Activated CD4-positive, alpha-beta T cell treated with anti-CD3 and anti-CD28 coated beads, Interleukin-2, amount 10 ng/mL, durations not matched to agents 7 days and 5 days (primary cell): Measurements from ENCODE around the gene APOL5. TPM values are rescaled to one million over a fixed set of nuclear protein-coding genes. Genes with fewer than 3 reads are reported as not detected.
"Not testable (repeated sequence)": the region's sequence is repeated elsewhere in the genome, so short reads cannot be mapped to it uniquely, and the experiment has no call there.

Source experiments
- CTCF ChIA-PET: fragments of 350-600 bp; sonication (Branson Sonifier 250); formaldehyde crosslinking; loops from one replicate; lab custom pipeline; 2021; ENCODE audit warnings: antibody characterized with exemption; lab: Charles Lee
- POLR2A ChIA-PET: fragments of 350-600 bp; sonication (Branson Sonifier 250); formaldehyde crosslinking; loops from one replicate; lab custom pipeline; 2021; ENCODE audit warnings: antibody characterized with exemption; lab: Charles Lee
- DNase-seq: peaks from one replicate; pipeline ENCODE4 v3.0.0-alpha.2; 2020
- H3K27ac Mint-ChIP-seq: one replicate; pipeline ENCODE4 v1.8.0; 2021; ENCODE audit warnings: mild to moderate bottlenecking, moderate library complexity, mixed read lengths
- H3K27me3 Mint-ChIP-seq: one replicate; pipeline ENCODE4 v1.8.0; 2021; ENCODE audit warnings: mixed read lengths
- H3K36me3 Mint-ChIP-seq: one replicate; pipeline ENCODE4 v1.8.0; 2021; ENCODE audit warnings: low read depth, mixed read lengths
- H3K4me1 Mint-ChIP-seq: one replicate; pipeline ENCODE4 v1.8.0; 2021; ENCODE audit warnings: mixed read lengths
- H3K4me3 Mint-ChIP-seq: one replicate; pipeline ENCODE4 v1.8.0; 2021; ENCODE audit warnings: mild to moderate bottlenecking, moderate library complexity, mixed read lengths
- H3K9me3 Mint-ChIP-seq: one replicate; pipeline ENCODE4 v1.8.0; 2021; ENCODE audit warnings: mixed read lengths
- total RNA-seq, 2 experiments: library from RNA; stranded (reverse); gene quantifications; one replicate each; pipeline ENCODE4 v1.2.3, GENCODE V29; 2021

APOL5 gene
- not detected for total RNA-seq

- ChIA-PET POLR2A (no interaction called here), CTCF (interaction anchor here (0.5 kb wide), 1 partner anchor 393 kb away, joined by 5 read pairs; no protein-coding TSS in a partner anchor)
- Mint-ChIP-seq H3K9me3 (peaks cover 4% of the 10 kb centered on the region), H3K4me3 (no peak within 1 kb of the TSS), H3K27ac (no peak within 1 kb of the TSS), H3K27me3 (peaks cover 5% of the 10 kb centered on the region), H3K36me3 (no peaks in the 10 kb centered on the region), H3K4me1 (no peaks in the 10 kb centered on the region)
- no peak for DNase-seq
These were observed at the start of gene APOL5 for GRCh38 chr22:35717572-35717971. TSS of gene APOL5 (plus strand) at chr22:35717872. CDS start at chr22:35717872, 0 bp downstream.

GRCh38 chr22:35674335-35674734 lies 43.3 kb upstream of the APOL5 start:
- peaks cover 8% of the 10 kb centered on the region for H3K36me3 Mint-ChIP-seq

GRCh38 chr22:35676065-35676464 lies 41.6 kb upstream of the APOL5 start:
- POLR2A ChIA-PET, result not testable (repeated sequence)

More at GRCh38 chr22:35674335-35674734, 43.3 kb upstream of the APOL5 start:
- DNase-seq, result no peak
- ChIA-PET CTCF (no interaction called here), POLR2A (no interaction called here)
- H3K27me3 Mint-ChIP-seq, result no peaks in the 10 kb centered on the region
- no peaks in the 10 kb centered on the region for H3K4me1 Mint-ChIP-seq
- peaks cover 37% of the 10 kb centered on the region for H3K9me3 Mint-ChIP-seq
- no peak overlapping the region for H3K27ac Mint-ChIP-seq
- H3K4me3 Mint-ChIP-seq, result no peak overlapping the region

GRCh38 chr22:35677460-35678187 lies 40.0 kb upstream of the APOL5 start:
- Mint-ChIP-seq H3K4me3 (no peak overlapping the region), H3K4me1 (no peaks in the 10 kb centered on the region), H3K9me3 (peaks cover 38% of the 10 kb centered on the region), H3K27me3 (no peaks in the 10 kb centered on the region), H3K27ac (no peak overlapping the region), H3K36me3 (peaks cover 11% of the 10 kb centered on the region)
- ChIA-PET CTCF (interaction anchor here (1.0 kb wide), 1 partner anchor 13 kb away, joined by 3 read pairs; no protein-coding TSS in a partner anchor), POLR2A (no interaction called here)
- no peak for DNase-seq

More at GRCh38 chr22:35676065-35676464, 41.6 kb upstream of the APOL5 start:
- H3K9me3 Mint-ChIP-seq, result peaks cover 37% of the 10 kb centered on the region
- H3K27me3 Mint-ChIP-seq, H3K4me3 Mint-ChIP-seq, CTCF ChIA-PET, DNase-seq, H3K27ac Mint-ChIP-seq, H3K4me1 Mint-ChIP-seq, H3K36me3 Mint-ChIP-seq: not testable (repeated sequence)

GRCh38 chr22:35678836-35679235 lies 38.8 kb upstream of the APOL5 start:
- Mint-ChIP-seq H3K27me3 (no peaks in the 10 kb centered on the region), H3K27ac (no peak overlapping the region), H3K36me3 (peaks cover 11% of the 10 kb centered on the region), H3K9me3 (peaks cover 32% of the 10 kb centered on the region), H3K4me1 (no peaks in the 10 kb centered on the region), H3K4me3 (no peak overlapping the region)
- ChIA-PET POLR2A (no interaction called here), CTCF (interaction anchor here (0.7 to 1.1 kb wide), 3 partner anchors 11 to 1291 kb away, joined by 3 to 8 read pairs (median 4); no protein-coding TSS in a partner anchor)
- no peak for DNase-seq

GRCh38 chr22:35679492-35679891 lies 38.2 kb upstream of the APOL5 start:
- H3K27ac Mint-ChIP-seq, POLR2A ChIA-PET, H3K4me3 Mint-ChIP-seq, H3K4me1 Mint-ChIP-seq, DNase-seq, H3K27me3 Mint-ChIP-seq: not testable (repeated sequence)
- Mint-ChIP-seq H3K36me3 (peaks cover 11% of the 10 kb centered on the region), H3K9me3 (peaks cover 28% of the 10 kb centered on the region)
- CTCF ChIA-PET, result interaction anchor here (1.1 kb wide), 1 partner anchor 1290 kb away, joined by 8 read pairs; no protein-coding TSS in a partner anchor

GRCh38 chr22:35681454-35682052 lies 36.1 kb upstream of the APOL5 start:
- POLR2A ChIA-PET, result no interaction called here

GRCh38 chr22:35683560-35683959 lies 34.1 kb upstream of the APOL5 start:
- Mint-ChIP-seq H3K36me3 (peaks cover 2% of the 10 kb centered on the region), H3K4me3 (no peak overlapping the region), H3K9me3 (peaks cover 11% of the 10 kb centered on the region), H3K27ac (no peak overlapping the region), H3K27me3 (no peaks in the 10 kb centered on the region), H3K4me1 (no peaks in the 10 kb centered on the region)
- POLR2A ChIA-PET, result no interaction called here
- CTCF ChIA-PET, result no interaction called here
- DNase-seq, result no peak

More at GRCh38 chr22:35681454-35682052, 36.1 kb upstream of the APOL5 start:
- DNase-seq, result no peak
- CTCF ChIA-PET, result no interaction called here
- Mint-ChIP-seq H3K4me1 (no peaks in the 10 kb centered on the region), H3K27ac (no peak overlapping the region), H3K4me3 (no peak overlapping the region), H3K36me3 (peaks cover 5% of the 10 kb centered on the region), H3K27me3 (no peaks in the 10 kb centered on the region), H3K9me3 (peaks cover 18% of the 10 kb centered on the region)

- CTCF ChIA-PET, result no interaction called here
These were observed 33.4 kb upstream of the APOL5 start for GRCh38 chr22:35684270-35684700.

GRCh38 chr22:35684732-35685131 lies 32.9 kb upstream of the APOL5 start:
- Mint-ChIP-seq H3K36me3 (peaks cover 2% of the 10 kb centered on the region), H3K27ac (no peak overlapping the region), H3K9me3 (peaks cover 5% of the 10 kb centered on the region), H3K4me1 (no peaks in the 10 kb centered on the region), H3K4me3 (no peak overlapping the region), H3K27me3 (peaks cover 2% of the 10 kb centered on the region)
- ChIA-PET CTCF (no interaction called here), POLR2A (no interaction called here)
- no peak for DNase-seq

More at GRCh38 chr22:35684270-35684700, 33.4 kb upstream of the APOL5 start:
- H3K4me1 Mint-ChIP-seq, result no peaks in the 10 kb centered on the region
- H3K27ac Mint-ChIP-seq, result no peak overlapping the region
- H3K9me3 Mint-ChIP-seq, result peaks cover 5% of the 10 kb centered on the region
- H3K27me3 Mint-ChIP-seq, result peaks cover under 1% of the 10 kb centered on the region
- POLR2A ChIA-PET, result no interaction called here
- H3K36me3 Mint-ChIP-seq, result peaks cover 2% of the 10 kb centered on the region
- no peak for DNase-seq
- no peak overlapping the region for H3K4me3 Mint-ChIP-seq

- Mint-ChIP-seq H3K9me3 (peaks cover 5% of the 10 kb centered on the region), H3K36me3 (peaks cover 2% of the 10 kb centered on the region), H3K27me3 (peaks cover 2% of the 10 kb centered on the region), H3K4me1 (no peaks in the 10 kb centered on the region), H3K27ac (no peak overlapping the region), H3K4me3 (no peak overlapping the region)
- ChIA-PET POLR2A (no interaction called here), CTCF (no interaction called here)
- no peak for DNase-seq
These were observed 31.9 kb upstream of the APOL5 start for GRCh38 chr22:35685731-35686130.

- ChIA-PET POLR2A (no interaction called here), CTCF (no interaction called here)
- Mint-ChIP-seq H3K27ac (no peak overlapping the region), H3K27me3 (peaks cover 2% of the 10 kb centered on the region), H3K36me3 (peaks cover 2% of the 10 kb centered on the region), H3K4me3 (no peak overlapping the region), H3K9me3 (peaks cover 5% of the 10 kb centered on the region), H3K4me1 (no peaks in the 10 kb centered on the region)
- no peak for DNase-seq
These were observed 31.4 kb upstream of the APOL5 start for GRCh38 chr22:35686298-35686697.

- Mint-ChIP-seq H3K4me3 (no peak overlapping the region), H3K27me3 (peaks cover 2% of the 10 kb centered on the region), H3K4me1 (no peaks in the 10 kb centered on the region), H3K9me3 (no peaks in the 10 kb centered on the region), H3K36me3 (no peaks in the 10 kb centered on the region), H3K27ac (no peak overlapping the region)
- ChIA-PET POLR2A (no interaction called here), CTCF (no interaction called here)
- no peak for DNase-seq
These were observed 30.2 kb upstream of the APOL5 start for GRCh38 chr22:35687461-35687860.
